Peyer's patch (tissue), 4 donors: Measurements from ENCODE around the gene PARP15.

Experiments used
- CTCF ChIP-seq, 6 experiments: fragments of 450-650 bp in 4 of 6; fragments of 200-600 bp in 2 of 6; sonication (generic) in 1 of 6; IDR thresholded peaks; one replicate each; pipeline ENCODE4 v1.5.1; 2017 to 2019; ENCODE audit warnings: antibody characterized with exemption in 6 of 6, mild to moderate bottlenecking in 3 of 6, moderate library complexity in 1 of 6
- POLR2A ChIP-seq, 2 donors: fragments of 450-650 bp; IDR thresholded peaks; one replicate each; pipeline ENCODE4 v1.5.1; 2017; ENCODE audit warnings: antibody characterized with exemption in 2 of 2, mild to moderate bottlenecking in 2 of 2, moderate library complexity in 2 of 2

- TF ChIP-seq CTCF (IDR thresholded peaks at IDR 0.05) (no peak), POLR2A (IDR thresholded peaks at IDR 0.05) (no peak)
These were observed 32.5 kb downstream of the PARP15 start for GRCh38 chr3:122609798-122610559.
